HG02840 (cell line): ENCODE results near the gene ADCY10.
A peak's percentile ranks its signal among the peaks of the same experiment; 100 is the strongest.
"Not testable (repeated sequence)": the region's sequence is repeated elsewhere in the genome, so short reads cannot be mapped to it uniquely, and the experiment has no call there.

Experiments used
- ATAC-seq: cut with Tn5 transposase; IDR thresholded peaks from one replicate; pipeline ENCODE4 v1.9.1; 2021; ENCODE audit warnings: mild to moderate bottlenecking, moderate library complexity, moderate number of reproducible peaks; ENCODE audit not compliant: unreplicated experiment, low FRiP score

ADCY10 gene

DNA sequence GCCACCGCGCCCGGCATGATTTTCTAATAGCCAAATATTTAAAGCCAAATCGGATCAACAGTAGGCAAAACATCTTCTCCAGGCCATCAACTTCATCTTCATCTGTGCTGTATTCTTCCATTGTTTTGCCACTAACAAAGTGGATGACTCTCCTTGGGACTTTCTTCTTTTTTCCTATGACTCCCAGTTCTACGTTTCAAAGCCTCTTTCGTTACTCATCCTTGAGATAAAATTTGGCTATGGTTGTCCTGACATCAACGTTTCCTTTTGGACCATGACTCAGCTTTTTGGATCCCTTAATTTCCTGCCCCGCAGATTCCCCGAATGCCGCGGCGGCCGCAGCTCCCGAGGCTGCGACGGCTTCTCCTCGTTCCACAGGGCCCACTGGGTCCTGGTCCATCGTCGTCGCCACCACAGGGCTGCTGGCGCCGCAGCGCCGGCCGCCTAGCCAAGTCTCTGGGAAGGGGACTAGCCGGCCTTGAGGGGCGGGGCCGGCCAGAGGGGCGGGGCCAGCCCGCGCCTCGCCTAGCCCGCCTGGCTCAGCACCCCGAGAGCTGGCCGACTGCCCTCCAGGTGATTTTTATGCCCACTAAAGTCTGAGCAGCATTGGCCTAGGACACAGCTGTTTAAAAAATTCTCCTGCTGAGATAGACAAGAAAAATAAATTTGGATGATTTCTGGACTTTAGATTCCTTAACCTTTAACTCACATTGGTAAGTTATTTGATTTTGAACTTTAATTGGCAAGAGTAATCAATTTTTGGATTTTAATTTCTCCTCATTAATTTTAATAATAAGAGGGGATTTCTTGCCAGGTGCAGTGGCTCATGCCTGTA, 93.9 kb downstream of the ADCY10 start:
- no peak for ATAC-seq

DNA sequence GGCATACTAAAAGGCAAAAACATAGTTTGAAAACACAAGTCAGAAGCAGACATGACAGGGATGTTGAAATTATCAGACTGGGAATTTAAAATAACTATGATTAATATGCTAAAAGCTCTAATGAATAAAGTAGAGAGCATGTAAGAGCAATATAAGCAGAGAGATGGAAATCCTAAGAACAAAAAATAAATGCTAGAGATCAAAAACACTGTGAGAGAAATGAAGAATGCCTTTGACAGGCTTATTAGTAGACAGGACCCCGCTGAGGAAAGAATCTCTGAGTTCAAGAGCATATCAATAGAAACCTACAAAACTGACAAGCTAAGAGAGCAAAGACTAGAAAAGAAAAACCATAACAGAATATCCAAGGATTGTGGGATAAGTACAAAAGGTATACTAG, 98.3 kb downstream of the ADCY10 start:
- no peak for ATAC-seq

DNA sequence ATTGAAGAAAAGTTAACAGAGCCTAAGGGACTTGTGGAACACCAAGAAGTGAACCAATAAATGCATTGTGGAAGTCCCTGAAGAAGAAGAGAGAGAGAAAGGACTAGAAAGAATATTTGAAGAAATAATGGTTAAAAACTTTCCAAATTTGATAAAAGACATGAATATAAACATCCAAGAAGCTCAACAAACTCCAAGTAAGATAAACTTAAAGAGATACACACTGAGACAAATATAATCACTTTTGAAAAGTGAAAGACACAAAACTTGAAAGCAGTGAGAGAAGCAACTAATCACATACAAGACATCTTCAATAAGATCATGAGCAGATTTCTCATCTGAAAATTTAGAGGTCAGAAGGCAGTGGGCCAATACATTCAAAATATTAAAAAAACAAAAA, 101.0 kb downstream of the ADCY10 start:
- ATAC-seq: no peak

DNA sequence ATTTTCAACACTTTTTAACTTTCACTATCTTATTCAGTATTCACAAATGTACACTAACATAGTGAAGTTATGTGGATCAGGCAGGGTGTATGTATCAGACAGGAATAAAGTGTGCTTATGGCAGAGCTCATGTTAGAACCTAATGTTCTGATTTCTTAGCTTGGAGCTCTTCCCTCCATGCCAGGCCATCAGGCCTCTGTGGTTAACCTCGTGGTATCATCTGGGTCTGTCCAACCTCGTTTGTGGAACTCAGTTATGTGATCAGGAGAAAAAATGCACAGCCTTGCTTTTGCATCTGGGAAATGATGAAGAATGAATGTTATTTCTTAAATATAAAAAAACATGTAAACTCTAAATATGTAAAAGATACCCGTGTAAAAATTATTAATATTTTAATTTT, 105.2 kb downstream of the ADCY10 start:
- no peak for ATAC-seq

DNA sequence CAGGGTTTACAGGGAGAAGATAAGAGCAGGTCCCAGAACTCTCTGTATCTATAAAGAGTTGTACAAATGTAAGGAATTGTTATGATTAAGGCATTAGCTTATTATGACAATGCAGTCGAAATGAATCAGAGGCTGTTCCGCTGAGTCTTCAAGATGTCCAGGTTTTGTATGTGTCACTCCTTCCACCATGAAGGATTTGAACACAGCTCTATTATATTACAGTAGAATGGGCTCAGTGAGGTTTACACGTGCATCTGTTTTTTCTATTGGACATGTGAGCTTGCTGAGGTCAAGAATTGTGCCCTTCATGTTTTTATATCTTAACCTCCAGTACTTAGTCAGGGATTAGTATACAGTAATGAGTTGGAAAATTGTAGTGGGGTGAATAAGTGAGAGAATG, 105.8 kb downstream of the ADCY10 start:
- ATAC-seq: no peak

DNA sequence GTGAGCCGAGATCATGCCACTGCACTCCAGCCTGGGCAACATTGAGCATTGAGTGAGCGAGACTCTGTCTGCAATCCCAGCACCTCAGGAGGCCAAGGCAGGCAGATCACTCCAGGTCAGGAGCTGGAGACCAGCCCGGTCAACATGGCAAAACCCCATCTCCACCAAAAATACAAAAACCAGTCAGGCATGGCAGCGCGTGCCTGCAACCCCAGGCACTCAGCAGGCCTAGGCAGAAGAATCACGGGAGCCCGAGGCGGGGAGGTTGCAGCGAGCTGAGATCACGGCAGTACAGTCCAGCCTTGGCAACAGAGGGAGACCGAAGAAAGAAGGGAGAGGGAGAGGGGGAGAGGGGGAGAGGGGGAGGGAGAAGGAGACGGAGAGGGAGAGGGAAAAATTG, 107.3 kb downstream of the ADCY10 start:
- ATAC-seq: not testable (repeated sequence)

DNA sequence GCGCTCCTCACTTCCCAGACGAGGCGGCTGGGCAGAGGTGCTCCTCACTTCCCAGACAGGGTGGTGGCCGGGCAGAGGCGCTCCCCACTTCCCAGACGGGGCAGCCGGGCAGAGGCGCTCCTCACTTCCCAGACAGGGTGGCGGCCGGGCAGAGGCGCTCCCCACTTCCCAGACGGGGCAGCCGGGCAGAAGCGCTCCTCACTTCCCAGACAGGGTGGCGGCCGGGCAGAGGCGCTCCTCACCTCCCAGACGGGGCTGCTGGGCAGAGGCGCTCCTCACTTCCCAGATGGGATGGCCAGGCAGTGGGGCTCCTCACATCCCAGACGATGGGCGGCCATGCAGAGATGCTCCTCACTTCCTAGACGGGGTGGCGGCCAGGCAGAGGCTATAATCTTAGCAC, 107.7 kb downstream of the ADCY10 start:
- not testable (repeated sequence) for ATAC-seq

DNA sequence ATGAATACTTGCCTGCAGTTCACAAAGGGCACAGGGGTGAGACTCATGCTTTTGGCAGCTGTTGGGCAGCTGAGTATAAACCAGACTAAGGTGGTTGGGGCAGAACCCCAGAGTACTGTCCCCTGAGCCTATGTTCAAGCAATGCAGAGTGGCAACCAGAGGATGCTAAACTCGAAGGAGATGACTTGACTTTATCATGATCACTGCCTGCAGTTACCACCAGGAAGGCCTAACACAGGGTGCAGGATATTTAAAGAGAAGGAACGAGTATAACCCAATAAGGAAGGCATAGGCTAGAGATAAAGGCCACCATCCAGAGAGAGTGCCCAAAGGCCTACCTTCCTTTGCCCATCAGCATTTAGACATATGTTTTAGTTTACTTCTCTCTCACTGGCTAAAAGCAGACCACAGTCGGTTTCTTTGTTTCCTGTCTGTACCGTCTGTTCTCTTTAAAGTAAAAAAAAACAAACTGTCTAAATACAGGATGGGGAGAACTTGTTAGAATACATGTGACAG, 108.8 kb downstream of the ADCY10 start:
- ATAC-seq: no peak

DNA sequence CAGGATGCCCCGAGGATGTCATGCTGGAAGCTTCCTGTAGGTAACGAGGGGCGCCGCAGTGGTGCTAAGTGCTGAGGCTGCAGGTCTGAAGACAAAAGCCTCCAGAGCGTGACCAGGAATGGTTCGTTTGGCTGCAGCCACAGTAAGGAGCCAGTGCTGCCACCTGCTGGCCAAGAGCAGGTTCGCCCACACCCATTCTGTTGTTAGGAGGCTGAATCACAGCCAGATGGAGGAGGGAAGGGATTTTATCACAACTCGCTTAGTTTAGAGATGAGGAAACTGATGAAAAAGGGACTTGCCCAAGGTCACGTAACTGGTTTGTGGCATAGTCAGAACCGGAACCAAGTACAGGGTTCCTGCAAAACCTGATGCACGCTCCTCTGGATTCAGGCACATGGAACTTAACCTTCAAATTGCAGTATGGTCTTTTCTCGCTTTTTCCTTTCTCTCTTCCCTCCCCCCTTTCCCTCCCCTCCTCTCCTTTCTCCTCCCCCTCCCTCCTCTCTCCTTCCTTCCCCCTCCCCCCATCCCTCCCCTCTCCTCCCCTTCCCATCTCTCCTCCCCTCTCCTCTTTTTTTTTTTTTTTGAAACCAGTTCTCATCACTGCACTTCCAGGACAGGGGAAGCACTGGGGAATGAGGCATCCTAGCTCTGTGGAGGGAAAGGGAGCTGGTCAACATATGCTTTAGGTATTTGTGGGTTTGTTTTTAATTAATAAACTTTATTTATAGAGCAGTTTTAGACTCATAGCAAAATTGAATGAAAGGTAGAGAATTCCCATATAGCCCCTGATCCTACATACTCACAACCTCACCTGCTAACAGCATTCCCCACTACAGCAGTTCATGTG, 110.4 kb downstream of the ADCY10 start:
- peak; percentile 97 for ATAC-seq

DNA sequence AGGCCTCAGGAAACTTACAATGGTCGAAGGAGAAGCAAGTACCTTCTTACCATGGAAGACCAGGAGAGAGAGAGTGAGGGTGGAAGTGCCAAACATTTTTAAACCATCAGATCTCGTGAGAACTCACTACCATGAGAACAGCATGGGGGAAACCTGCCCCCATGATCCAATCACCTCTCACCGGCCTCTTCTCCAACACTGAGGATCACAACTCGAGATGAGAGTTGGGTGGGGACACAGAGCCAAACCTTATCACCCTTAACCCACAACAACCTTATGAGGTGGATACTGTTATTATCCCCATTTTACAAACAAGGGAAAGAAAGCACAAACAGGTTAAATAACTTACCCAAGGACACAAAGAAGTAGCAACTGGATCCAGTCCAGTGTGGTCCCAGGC, 111.7 kb downstream of the ADCY10 start:
- ATAC-seq: no peak

DNA sequence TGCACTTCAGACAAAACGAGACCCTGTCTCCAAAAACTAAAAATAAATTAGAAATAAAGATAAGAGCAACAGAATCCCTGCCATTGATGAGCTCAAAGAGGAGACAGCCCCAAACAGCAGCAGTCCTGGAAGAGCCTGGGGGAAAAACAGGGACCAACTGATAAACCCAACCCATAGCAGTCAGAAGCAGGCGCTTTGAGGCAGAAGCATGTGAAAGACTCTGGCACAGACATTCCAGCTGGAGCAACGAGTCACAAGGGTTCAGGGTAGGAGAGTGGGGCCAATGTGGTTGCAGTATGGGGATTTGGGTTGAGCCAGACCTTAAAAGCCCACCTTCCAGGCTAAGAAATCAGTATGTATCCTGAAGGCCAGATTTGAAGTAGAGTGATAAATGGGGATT, 113.7 kb downstream of the ADCY10 start:
- ATAC-seq: no peak

DNA sequence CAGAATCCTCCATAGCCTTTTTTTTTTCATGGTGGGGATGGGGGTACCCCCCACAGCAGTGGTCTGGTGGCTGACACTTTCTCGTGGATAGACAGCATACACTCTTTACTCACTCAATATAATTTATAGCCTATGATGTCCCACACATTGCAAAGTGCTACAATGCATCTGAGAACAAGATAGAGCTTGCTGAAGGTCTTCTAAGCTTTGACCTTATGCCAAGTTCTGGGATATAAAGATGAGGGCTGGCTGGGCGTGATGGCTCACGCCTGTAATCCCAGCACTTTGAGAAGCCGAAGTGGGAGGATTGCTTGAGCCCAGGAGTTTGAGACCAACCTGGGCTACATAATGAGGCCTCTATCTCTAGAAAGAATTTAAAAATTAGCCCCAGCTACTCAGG, 114.2 kb downstream of the ADCY10 start:
- ATAC-seq: no peak

DNA sequence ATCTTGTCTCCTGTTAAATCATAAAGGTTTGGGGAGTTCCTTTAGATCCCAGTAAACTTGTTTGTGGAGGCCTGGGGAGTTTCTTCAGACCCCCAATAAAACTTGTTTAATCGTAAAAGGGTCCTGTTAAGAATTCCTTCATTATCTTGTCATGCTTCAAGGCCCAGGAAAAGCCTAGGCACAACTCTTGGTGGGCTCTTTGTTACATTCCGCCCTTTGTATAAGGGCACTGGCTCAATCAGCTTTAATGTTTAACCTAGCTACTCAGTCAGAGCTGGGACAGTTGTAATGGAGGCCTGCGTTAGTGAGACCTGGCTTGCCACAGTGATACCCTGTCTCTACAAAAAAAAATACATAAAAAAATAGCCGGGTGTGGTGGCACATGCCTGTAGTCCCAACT, 115.0 kb downstream of the ADCY10 start:
- no peak for ATAC-seq

DNA sequence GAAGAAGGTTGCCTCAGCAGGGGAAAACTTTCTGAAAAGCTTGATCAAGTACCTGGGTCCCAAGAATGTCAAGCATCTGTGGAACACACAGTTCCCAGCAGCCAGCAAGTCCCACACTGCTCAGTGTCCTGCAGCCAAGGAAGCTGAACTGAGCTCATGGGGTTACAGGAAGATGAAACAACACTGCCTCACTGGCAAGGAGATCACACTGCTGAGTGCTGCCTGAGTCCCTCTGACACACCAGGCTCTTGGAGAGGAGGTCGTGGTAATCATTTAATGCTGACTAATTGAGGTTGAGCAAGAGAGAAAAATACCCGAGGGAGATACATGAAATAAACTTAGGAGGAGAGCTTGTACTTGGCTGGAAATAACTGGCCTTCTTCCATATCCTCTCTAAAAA, 116.9 kb downstream of the ADCY10 start:
- no peak for ATAC-seq

DNA sequence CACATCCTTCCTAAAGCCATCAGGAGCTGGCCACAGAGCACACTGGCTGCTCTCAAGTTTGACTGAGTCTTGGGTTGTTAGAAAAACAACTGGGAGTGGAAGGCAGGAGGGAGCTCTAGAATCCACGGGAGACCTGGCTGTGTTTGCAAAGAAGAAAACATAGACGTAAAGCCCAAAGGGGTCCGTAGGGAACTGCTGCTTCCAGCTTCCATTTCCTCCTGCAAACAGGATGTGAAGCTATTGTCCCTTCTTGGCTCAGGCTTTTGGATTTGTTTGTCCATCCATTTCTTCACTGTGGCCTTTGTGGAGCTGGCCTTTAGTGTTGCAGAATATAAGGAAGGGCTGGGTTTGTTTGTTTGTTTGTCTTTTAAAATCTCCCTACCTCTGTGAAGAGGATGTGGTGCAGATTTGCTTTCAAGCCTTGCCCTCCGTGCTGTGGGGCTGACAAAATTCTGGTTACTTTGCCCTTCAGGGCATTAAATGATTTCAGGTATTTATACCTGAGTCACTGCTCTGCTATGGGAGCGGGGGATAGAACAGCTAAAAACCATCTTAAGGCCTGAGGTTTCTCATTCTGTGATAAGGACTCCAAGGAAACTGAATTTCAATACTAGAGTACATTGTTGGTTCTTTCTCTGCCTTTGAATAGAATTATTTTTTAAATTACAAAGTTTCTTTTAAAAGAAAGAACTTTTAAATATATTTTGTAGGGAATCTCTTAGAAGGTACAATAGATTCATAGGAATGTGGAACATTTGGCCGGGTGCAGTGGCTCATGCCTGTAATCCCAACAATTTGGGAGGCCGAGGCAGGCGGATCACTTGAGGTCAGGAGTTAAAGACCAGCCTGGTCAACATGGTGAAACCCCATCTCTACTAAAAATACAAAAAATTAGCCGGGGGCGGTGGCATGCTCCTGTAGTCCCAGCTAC, 117.9 kb downstream of the ADCY10 start:
- no peak for ATAC-seq

DNA sequence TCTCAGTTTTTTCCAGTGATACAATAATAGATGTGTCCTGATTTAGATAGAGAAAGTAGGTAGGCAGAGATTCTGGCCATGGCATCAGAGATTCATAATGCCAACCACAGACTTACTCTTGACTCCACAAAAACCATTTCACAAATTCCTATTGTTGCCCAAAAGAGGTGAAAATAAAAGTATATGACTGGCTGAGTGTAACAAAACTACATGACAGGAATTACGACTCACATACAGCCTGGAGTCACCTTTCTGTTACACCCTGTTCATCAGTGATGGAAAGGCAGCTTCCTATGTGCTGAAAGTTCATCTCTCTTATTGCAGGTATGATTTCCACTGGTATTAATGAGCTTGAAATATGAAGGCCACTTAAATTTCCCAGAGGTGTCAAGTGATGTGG, 119.9 kb downstream of the ADCY10 start:
- ATAC-seq: no peak

DNA sequence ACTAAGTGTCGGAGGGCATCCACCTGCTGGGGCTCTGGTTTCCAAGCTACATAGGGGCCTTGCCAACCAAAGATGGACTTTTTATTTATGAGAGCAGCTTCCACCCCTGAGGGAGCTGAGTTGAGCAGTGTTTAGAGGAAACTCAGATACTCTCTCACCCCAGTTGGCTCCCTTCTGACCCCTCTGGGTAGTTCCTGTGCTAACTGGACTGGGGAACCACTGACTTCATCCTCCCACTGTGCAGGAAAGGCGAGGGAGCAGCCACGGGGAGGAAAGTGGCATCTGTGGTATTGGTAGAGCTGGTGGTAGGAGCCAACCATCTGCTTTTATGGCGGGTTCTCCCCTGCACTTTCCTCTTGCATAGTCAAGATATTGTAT, 121.8 kb downstream of the ADCY10 start:
- no peak for ATAC-seq

DNA sequence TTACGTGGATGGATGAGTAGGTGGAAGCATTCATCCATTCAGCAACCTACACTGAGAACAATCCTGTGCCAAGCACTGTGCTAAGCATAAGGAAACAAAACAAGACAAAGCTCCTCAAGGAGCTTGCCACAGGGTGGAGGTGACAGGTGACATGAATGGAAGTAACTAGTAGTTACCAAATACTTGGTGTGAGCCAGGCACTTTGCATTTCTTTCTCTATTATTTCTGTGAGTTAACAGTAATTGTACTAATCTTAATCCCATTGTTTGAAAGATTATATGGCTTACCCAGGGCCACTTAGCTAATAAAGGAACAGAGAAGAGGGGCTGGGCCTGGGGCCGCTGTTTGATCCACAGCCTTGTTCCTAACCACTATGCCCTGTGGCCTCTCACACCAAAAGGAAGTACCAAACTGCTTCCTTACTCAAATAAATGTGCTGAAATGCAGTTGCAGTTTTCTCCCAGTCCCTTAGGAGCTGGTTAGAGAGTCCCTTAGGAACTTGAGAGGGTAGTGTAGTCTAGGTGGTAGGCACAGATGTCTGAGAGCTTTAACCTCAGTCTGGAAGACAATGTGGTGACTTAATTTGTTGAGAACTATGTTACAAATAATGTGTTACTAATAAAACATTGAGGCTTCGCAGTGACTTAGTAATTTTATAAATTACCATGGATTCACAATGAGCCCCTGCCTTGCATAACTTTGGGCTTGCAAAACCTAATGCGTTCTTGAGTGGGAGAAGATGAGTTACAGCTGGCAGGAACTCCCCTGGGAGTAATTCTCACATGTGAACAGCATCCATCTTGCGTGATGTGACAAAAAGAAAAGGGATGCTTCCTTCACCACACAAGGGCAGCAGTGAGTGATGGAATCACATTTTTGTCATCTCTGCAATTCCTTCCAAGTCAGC, 122.4 kb downstream of the ADCY10 start:
- ATAC-seq: no peak

DNA sequence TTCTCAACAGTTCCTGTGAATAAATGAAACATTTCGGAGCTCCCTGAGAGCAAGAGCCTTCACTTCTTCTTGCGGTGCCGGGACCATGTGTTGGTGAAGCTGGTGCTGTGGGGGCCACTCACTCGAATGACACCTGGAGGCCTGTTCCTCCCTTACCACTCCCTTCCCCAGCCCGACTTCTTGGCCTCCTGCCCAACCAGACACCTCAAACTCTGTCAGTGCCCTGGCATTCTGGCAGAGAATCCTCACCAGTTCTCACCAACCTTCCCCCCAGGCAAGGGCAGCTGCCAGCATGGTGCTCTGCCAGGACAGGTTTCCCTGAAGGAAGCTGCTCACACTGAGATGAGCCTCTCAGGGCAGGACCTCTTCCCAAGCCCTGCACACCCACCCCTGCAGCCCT, 123.8 kb downstream of the ADCY10 start:
- no peak for ATAC-seq

DNA sequence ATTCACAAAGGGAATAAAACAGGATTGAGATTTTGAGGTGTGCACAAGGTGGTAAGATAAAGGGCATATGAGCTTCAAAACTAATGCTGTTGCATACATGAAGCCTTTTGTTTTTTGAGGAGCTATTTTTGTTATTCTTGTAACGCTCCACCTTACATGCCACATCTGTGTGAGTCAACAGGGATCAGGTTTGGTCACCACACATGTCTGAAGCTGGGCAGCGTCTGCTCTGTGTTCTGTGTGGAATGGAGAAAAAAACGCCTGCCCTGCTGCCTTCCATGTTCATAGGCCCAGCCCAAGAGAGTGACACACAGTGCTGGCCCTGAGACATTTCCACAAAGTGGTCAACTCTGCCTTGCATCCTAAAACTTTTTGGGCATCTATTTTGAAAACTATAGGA, 124.4 kb downstream of the ADCY10 start:
- no peak for ATAC-seq
